Large intestine (tissue), 3 donors: ENCODE measurements around the gene MAP3K20. TPM values are rescaled to one million over a fixed set of nuclear protein-coding genes. Genes with fewer than 3 reads are reported as not detected.

Experiments
- DNase-seq, 2 donors: peaks; one replicate each; pipeline versions ENCODE4 v3.0.0 to v3.0.0-alpha.2; 2013
- H3K27ac ChIP-seq: one replicate; pipeline ENCODE4 v1.5.1; 2013; ENCODE audit warnings: low read length
- H3K27me3 ChIP-seq: 2 replicates; pipeline ENCODE4 v1.6.1; 2013; ENCODE audit warnings: low read length; ENCODE audit not compliant: control insufficient read depth, insufficient read depth
- H3K36me3 ChIP-seq: 2 replicates; pipeline ENCODE4 v1.6.1; 2013; ENCODE audit warnings: low read length; ENCODE audit not compliant: control insufficient read depth, insufficient read depth
- H3K4me1 ChIP-seq: one replicate; pipeline ENCODE4 v1.6.1; 2013; ENCODE audit warnings: low read length; ENCODE audit not compliant: control insufficient read depth, insufficient read depth
- H3K4me3 ChIP-seq: one replicate; pipeline ENCODE4 v1.5.1; 2013; ENCODE audit warnings: low read length
- H3K9me3 ChIP-seq: one replicate; pipeline ENCODE4 v1.6.1; 2013; ENCODE audit warnings: mild to moderate bottlenecking, low read depth, low read length, moderate library complexity; ENCODE audit not compliant: control insufficient read depth
- WGBS: methylation state at CpG from one replicate; pipeline ENCODE4 v1.1.5; 2013; ENCODE audit warnings: low lambda C conversion rate; ENCODE audit not compliant: insufficient coverage; 5-methylcytosine and 5-hydroxymethylcytosine counted together
- polyA plus RNA-seq: library from polyadenylated mRNA; unstranded; fragments of 120-200 nt; gene quantifications from one replicate; pipeline ENCODE4 v1.2.1, GENCODE V29; 2013

MAP3K20 gene
- polyA plus RNA-seq, 1 donor, result 31.7 TPM

DNA sequence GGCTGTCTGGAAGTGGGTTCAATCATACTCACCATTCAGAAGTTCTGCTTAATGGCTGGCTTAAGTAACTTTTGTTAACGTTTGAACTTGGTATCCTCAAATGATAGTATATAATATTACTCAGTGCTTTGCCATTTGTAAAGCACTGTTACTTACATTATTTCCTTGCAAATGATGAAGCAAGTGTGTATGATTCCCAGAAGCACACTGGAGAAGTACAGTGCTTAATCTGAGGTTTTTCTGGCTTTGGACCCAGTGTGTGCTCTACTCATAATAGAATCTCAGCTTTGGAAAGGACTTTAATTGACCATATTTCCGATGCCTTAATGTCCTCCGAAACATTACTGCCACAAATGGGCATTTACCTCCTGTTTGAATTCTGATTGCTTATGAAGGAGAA lies 63.3 kb downstream of the MAP3K20 start:
- H3K27me3 ChIP-seq, result no peaks in the 10 kb centered on the region
- no peaks in the 10 kb centered on the region for H3K4me1 ChIP-seq
- DNase-seq, result no peak
- no peak overlapping the region for H3K4me3 ChIP-seq
- H3K36me3 ChIP-seq, result no peaks in the 10 kb centered on the region
- no peak overlapping the region for H3K27ac ChIP-seq
- 100% methylated on average over 1 of the region's 3 CpGs for WGBS
- peaks cover 16% of the 10 kb centered on the region for H3K9me3 ChIP-seq

- H3K27me3 ChIP-seq, result no peaks in the 10 kb centered on the region
- H3K4me1 ChIP-seq, result no peaks in the 10 kb centered on the region
- no peak overlapping the region for H3K27ac ChIP-seq
- peaks cover 16% of the 10 kb centered on the region for H3K9me3 ChIP-seq
- no peaks in the 10 kb centered on the region for H3K36me3 ChIP-seq
- DNase-seq, result no peak
- no peak overlapping the region for H3K4me3 ChIP-seq
Measured at GRCh38 chr2:173141666-173142065, 66.0 kb downstream of the MAP3K20 start.

DNA sequence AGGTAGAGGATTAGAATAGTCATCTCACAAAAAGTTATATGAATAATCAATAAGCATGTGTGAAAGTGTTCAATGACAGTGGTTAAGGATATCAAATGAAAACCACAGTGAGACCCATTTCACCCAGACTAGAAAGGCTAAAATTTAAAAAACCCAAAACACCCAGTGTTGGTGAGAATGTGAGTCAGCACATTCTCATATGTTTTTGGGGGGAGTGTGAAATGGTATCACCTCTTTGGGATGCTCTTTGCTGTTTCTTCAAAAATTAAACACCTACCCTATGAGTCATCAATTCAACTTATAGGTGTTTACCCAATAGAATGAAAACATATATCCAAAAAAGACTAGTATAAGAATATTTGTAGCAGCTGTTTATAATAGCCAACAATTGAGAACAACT lies 69.8 kb downstream of the MAP3K20 start:
- no peaks in the 10 kb centered on the region for H3K4me1 ChIP-seq
- no peak overlapping the region for H3K4me3 ChIP-seq
- peaks cover 16% of the 10 kb centered on the region for H3K9me3 ChIP-seq
- H3K36me3 ChIP-seq, result no peaks in the 10 kb centered on the region
- no peak for DNase-seq
- no peaks in the 10 kb centered on the region for H3K27me3 ChIP-seq
- no peak overlapping the region for H3K27ac ChIP-seq

DNA sequence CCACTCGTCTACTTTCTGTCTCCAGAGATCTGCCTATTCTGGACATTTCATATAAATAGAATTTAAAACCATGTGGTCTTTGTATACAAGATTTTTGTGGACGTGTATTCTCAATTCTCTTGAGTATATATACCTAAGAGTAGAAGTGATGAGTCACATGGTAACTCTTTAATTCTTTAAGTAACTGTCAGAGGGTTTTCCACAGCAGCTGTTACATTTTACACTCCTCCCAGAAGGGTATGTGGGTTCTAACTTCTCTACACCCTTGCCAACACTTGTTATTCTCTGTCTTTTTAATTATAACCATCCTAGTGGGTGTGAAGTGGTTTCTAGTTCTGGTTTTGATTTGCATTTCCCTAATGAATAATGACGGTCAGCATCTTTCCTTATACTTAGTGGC lies 70.9 kb downstream of the MAP3K20 start:
- 100% methylated on average over 3 of the region's 3 CpGs for WGBS
- Histone ChIP-seq H3K27me3 (no peaks in the 10 kb centered on the region), H3K9me3 (peaks cover 12% of the 10 kb centered on the region), H3K36me3 (no peaks in the 10 kb centered on the region), H3K4me3 (no peak overlapping the region), H3K27ac (no peak overlapping the region), H3K4me1 (no peaks in the 10 kb centered on the region)
- DNase-seq, result no peak

GRCh38 chr2:173148520-173148919 lies 72.9 kb downstream of the MAP3K20 start:
- Histone ChIP-seq H3K27me3 (no peaks in the 10 kb centered on the region), H3K27ac (no peak overlapping the region), H3K36me3 (no peaks in the 10 kb centered on the region), H3K4me3 (no peak overlapping the region), H3K4me1 (no peaks in the 10 kb centered on the region), H3K9me3 (no peaks in the 10 kb centered on the region)
- WGBS, result no CpG with 5 or more reads among the region's 4 CpGs
- DNase-seq, result no peak

DNA sequence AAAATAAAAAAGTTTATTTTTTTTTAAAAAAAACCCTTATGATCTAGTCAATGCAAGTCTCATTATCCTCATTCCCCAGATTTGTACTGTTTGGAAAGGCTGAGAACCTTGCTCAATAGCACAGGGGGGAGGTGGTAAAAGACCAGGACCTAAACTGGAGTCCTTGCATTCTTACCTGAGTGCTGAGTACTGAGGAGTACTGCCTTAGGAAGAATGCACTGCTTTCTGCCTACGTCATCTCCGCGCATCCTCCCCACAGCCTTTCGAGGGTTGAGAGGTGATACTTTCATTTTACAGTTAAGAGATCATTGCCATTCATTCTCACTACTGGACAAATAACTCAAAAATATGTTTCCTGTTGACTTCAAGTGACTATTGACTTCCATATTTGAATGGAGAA lies 73.8 kb downstream of the MAP3K20 start:
- no peaks in the 10 kb centered on the region for H3K36me3 ChIP-seq
- no peaks in the 10 kb centered on the region for H3K9me3 ChIP-seq
- H3K27ac ChIP-seq, result no peak overlapping the region
- no peak for DNase-seq
- H3K27me3 ChIP-seq, result no peaks in the 10 kb centered on the region
- H3K4me1 ChIP-seq, result no peaks in the 10 kb centered on the region
- no peak overlapping the region for H3K4me3 ChIP-seq
- no CpG with 5 or more reads among the region's 4 CpGs for WGBS

GRCh38 chr2:173150087-173150486 lies 74.4 kb downstream of the MAP3K20 start:
- no peak overlapping the region for H3K4me3 ChIP-seq
- no peaks in the 10 kb centered on the region for H3K36me3 ChIP-seq
- DNase-seq, result no peak
- no peaks in the 10 kb centered on the region for H3K27me3 ChIP-seq
- no peak overlapping the region for H3K27ac ChIP-seq
- WGBS, result 92% methylated on average over 2 of the region's 2 CpGs
- no peaks in the 10 kb centered on the region for H3K9me3 ChIP-seq
- no peaks in the 10 kb centered on the region for H3K4me1 ChIP-seq

DNA sequence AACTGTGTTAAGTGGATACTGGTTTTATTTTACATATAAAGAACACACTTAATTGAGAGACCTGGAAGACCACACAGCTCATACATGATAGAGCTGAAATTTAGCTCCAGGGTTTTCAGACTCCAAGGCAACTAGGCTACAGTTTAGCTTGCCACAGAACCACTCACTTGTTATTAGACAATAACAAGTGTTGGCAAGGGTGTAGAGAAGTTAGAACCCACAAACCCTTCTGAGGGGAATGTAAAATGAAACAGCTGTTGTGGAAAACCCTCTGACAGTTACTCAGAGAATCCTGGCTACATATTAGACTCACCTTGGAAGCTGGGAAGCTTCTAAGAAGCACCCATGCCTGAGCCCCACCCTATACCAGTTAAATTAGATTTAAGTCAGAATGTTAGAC lies 75.3 kb downstream of the MAP3K20 start:
- Histone ChIP-seq H3K27ac (no peak overlapping the region), H3K36me3 (no peaks in the 10 kb centered on the region), H3K4me1 (no peaks in the 10 kb centered on the region), H3K4me3 (no peak overlapping the region), H3K27me3 (no peaks in the 10 kb centered on the region), H3K9me3 (no peaks in the 10 kb centered on the region)
- no peak for DNase-seq

GRCh38 chr2:173151671-173152401 lies 76.2 kb downstream of the MAP3K20 start:
- H3K27me3 ChIP-seq, result no peaks in the 10 kb centered on the region
- H3K27ac ChIP-seq, result no peak overlapping the region
- DNase-seq, result no peak
- H3K4me3 ChIP-seq, result no peak overlapping the region
- H3K9me3 ChIP-seq, result no peaks in the 10 kb centered on the region
- no peaks in the 10 kb centered on the region for H3K4me1 ChIP-seq
- WGBS, result 83% methylated on average over 1 of the region's 3 CpGs
- no peaks in the 10 kb centered on the region for H3K36me3 ChIP-seq

- no peaks in the 10 kb centered on the region for H3K4me1 ChIP-seq
- H3K27me3 ChIP-seq, result no peaks in the 10 kb centered on the region
- no CpG with 5 or more reads among the region's 1 CpG for WGBS
- H3K4me3 ChIP-seq, result no peak overlapping the region
- no peak overlapping the region for H3K27ac ChIP-seq
- H3K9me3 ChIP-seq, result no peaks in the 10 kb centered on the region
- DNase-seq, result no peak
- H3K36me3 ChIP-seq, result no peaks in the 10 kb centered on the region
Measured at GRCh38 chr2:173153301-173153885, 77.7 kb downstream of the MAP3K20 start.

DNA sequence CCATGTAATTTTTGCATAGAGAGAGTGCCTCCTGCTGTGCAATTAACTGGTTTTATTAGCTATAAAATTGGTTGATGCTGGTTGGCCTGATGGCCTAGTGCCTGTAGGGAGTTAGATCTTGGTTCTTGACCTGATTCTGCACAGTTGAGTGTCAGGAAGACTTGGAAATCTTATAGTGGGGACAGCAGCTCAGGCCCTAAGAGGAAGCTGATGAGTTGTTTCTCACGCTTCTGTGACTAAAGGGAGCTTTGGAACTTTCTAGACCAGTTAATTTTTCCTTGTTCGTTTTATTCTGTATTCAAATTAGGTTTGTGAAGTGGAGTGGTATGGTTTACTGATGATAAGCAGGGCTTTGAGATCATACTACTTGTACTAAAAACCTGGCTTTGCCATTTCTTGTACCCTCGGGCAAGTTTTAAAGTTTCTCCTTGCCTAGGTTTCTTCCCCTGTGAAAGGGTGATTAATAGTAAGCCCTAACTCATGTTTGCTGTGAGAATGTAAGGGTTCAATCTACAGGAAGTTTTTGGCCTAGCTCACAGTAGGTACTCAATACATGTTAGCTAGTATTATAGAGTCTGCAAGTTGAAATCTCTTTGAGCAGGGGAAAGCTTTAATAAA lies 82.1 kb downstream of the MAP3K20 start:
- H3K4me1 ChIP-seq, result peaks cover 9% of the 10 kb centered on the region
- no CpG with 5 or more reads among the region's 3 CpGs for WGBS
- DNase-seq, result no peak

More for the DNA sequence above, 82.1 kb downstream of the MAP3K20 start:
- no peak overlapping the region for H3K4me3 ChIP-seq
- H3K36me3 ChIP-seq, result no peaks in the 10 kb centered on the region
- no peaks in the 10 kb centered on the region for H3K9me3 ChIP-seq
- no peaks in the 10 kb centered on the region for H3K27me3 ChIP-seq
- H3K27ac ChIP-seq, result no peak overlapping the region
